ENCODE data around the gene ZBTB5. TPM values are rescaled to one million over a fixed set of nuclear protein-coding genes. Genes with fewer than 3 reads are reported as not detected.
"Not testable (repeated sequence)": the region's sequence is repeated elsewhere in the genome, so short reads cannot be mapped to it uniquely, and the experiment has no call there.

Gene ZBTB5
- total and polyA plus RNA-seq, 7 donors: 2.5 to 6.0 (median 5.3) TPM

GRCh38 chr9:37429441-37430285, 35.6 kb downstream of the ZBTB5 start:
- WGBS, 3 donors: 86 to 87% (median 86%) methylated on average over 17 of the region's 17 CpGs
- peaks cover 3 to 92% of the 10 kb centered on the region in 2 donors for H3K36me3 ChIP-seq (ENCODE audit: insufficient read depth in 1 of 2, low read depth in 1 of 2)
- DNase-seq: no peak
- H3K27me3 ChIP-seq (ENCODE audit: insufficient read depth in 3 of 3, low read length in 2 of 3): no peaks in the 10 kb centered on the region
- no peak for ATAC-seq
- H3K27ac ChIP-seq: no peak overlapping the region
- H3K9me3 ChIP-seq: no peaks in the 10 kb centered on the region
- no peak overlapping the region for H3K4me3 ChIP-seq
- peaks cover 2% of the 10 kb centered on the region for H3K4me1 ChIP-seq
- intact Hi-C loops (cut with DNase I): loop anchor here (5.0 to 10.0 kb wide), 2 partner anchors 52 to 145 kb away; partner anchors contain the start of gene FBXO10 (in 1 of the 2)
- TF ChIP-seq, protein P1, sequence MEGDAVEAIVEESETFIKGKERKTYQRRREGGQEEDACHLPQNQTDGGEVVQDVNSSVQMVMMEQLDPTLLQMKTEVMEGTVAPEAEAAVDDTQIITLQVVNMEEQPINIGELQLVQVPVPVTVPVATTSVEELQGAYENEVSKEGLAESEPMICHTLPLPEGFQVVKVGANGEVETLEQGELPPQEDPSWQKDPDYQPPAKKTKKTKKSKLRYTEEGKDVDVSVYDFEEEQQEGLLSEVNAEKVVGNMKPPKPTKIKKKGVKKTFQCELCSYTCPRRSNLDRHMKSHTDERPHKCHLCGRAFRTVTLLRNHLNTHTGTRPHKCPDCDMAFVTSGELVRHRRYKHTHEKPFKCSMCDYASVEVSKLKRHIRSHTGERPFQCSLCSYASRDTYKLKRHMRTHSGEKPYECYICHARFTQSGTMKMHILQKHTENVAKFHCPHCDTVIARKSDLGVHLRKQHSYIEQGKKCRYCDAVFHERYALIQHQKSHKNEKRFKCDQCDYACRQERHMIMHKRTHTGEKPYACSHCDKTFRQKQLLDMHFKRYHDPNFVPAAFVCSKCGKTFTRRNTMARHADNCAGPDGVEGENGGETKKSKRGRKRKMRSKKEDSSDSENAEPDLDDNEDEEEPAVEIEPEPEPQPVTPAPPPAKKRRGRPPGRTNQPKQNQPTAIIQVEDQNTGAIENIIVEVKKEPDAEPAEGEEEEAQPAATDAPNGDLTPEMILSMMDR (IDR thresholded peaks at IDR 0.05): no peak

DNA sequence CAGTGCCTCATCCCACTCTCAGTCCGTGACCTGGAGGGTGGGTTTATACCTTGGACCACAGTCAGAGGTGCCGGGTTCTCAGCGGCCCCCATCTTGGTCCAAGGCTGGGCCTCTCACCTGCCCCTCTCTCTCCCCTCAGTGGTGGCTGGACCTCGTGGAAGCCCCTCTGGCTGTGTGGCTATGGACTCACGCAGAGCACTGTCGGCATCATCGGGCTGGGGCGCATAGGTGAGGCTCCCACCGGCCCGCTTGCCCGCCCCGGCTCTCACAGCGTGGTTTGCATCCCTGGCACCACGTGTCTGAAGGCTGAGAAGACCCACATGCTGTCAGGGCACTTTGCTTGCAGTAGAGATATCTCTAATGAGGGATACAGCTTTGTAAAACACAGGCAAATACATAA, 36.9 kb downstream of the ZBTB5 start:
- no peaks in the 10 kb centered on the region for H3K9me3 ChIP-seq
- H3K27ac ChIP-seq: no peak overlapping the region
- no peak for ATAC-seq
- H3K36me3 ChIP-seq (ENCODE audit: insufficient read depth in 1 of 2, low read depth in 1 of 2): peaks cover 3 to 85% of the 10 kb centered on the region in 2 donors
- H3K4me3 ChIP-seq: no peak overlapping the region
- H3K4me1 ChIP-seq: peaks cover 15% of the 10 kb centered on the region
- H3K27me3 ChIP-seq (ENCODE audit: insufficient read depth in 3 of 3, low read length in 2 of 3): no peaks in the 10 kb centered on the region
- intact Hi-C loops (cut with DNase I): loop anchor here (5.0 to 10.0 kb wide), 2 partner anchors 51 to 146 kb away; partner anchors contain the start of gene FBXO10 (in 1 of the 2)
- no peak for DNase-seq
- 89 to 95% (median 94%) methylated on average over 12 to 14 of the region's 14 CpGs for WGBS, 3 donors
- TF ChIP-seq, protein P1 (IDR thresholded peaks at IDR 0.05): no peak

GRCh38 chr9:37426846-37427245, 38.4 kb downstream of the ZBTB5 start:
- TF ChIP-seq, protein P1 (IDR thresholded peaks at IDR 0.05): no peak
- H3K36me3 ChIP-seq (ENCODE audit: insufficient read depth in 1 of 2, low read depth in 1 of 2): peaks cover 3 to 76% of the 10 kb centered on the region in 2 donors
- no peaks in the 10 kb centered on the region for H3K9me3 ChIP-seq
- WGBS, 3 donors: 83 to 86% (median 86%) methylated on average over 6 of the region's 6 CpGs
- H3K27me3 ChIP-seq (ENCODE audit: insufficient read depth in 3 of 3, low read length in 2 of 3): no peaks in the 10 kb centered on the region
- ATAC-seq (no peak), DNase-seq (no peak)
- H3K27ac ChIP-seq: no peak overlapping the region
- peaks cover 17% of the 10 kb centered on the region for H3K4me1 ChIP-seq
- intact Hi-C loops (cut with DNase I): loop anchor here (5.0 to 10.0 kb wide), 2 partner anchors 50 to 148 kb away; partner anchors contain the start of gene FBXO10 (in 1 of the 2)
- H3K4me3 ChIP-seq: no peak overlapping the region

DNA sequence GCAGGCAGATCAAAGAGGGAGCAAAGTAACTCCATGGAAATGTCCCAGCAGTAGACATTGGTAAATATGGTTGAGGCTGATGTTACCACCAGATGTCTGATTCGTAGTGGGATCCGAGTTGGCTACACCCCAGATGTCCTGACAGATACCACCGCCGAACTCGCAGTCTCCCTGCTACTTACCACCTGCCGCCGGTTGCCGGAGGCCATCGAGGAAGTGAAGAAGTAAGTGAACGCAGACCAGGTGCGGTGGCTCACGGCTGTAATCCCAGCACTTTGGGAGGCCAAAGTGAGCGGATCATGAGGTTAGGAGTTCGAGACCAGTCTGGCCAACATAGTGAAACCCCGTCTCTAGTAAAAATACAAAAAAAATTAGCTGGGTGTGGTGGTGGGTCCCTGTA, 38.8 kb downstream of the ZBTB5 start:
- not testable (repeated sequence) for H3K27me3 ChIP-seq (ENCODE audit: insufficient read depth in 3 of 3, low read length in 2 of 3); H3K4me3 ChIP-seq; ATAC-seq; DNase-seq; H3K9me3 ChIP-seq; H3K27ac ChIP-seq
- intact Hi-C loops (cut with DNase I): loop anchor here (5.0 to 10.0 kb wide), 2 partner anchors 49 to 148 kb away; partner anchors contain the start of gene FBXO10 (in 1 of the 2)
- H3K36me3 ChIP-seq (ENCODE audit: insufficient read depth in 1 of 2, low read depth in 1 of 2): peaks cover 3 to 71% of the 10 kb centered on the region in 2 donors
- 89 to 96% (median 91%) methylated on average over 15 of the region's 15 CpGs for WGBS, 3 donors
- H3K4me1 ChIP-seq: peaks cover 17% of the 10 kb centered on the region

GRCh38 chr9:37425298-37425752, 39.9 kb downstream of the ZBTB5 start:
- Histone ChIP-seq H3K4me1 (peaks cover 17% of the 10 kb centered on the region), H3K4me3 (no peak overlapping the region), H3K27me3 (ENCODE audit: insufficient read depth in 3 of 3, low read length in 2 of 3) (no peaks in the 10 kb centered on the region), H3K27ac (no peak overlapping the region), H3K36me3 (ENCODE audit: insufficient read depth in 1 of 2, low read depth in 1 of 2) (peaks cover 3 to 60% of the 10 kb centered on the region in 2 donors), H3K9me3 (no peaks in the 10 kb centered on the region)
- no peak for DNase-seq
- no peak for ATAC-seq
- intact Hi-C loops (cut with DNase I): loop anchor here (5.0 to 10.0 kb wide), 2 partner anchors 48 to 149 kb away; partner anchors contain the start of gene FBXO10 (in 1 of the 2)
- 69 to 90% (median 75%) methylated on average over 11 of the region's 11 CpGs for WGBS, 3 donors
- TF ChIP-seq, protein P1 (IDR thresholded peaks at IDR 0.05): no peak
